H1 (cell line): Measurements from ENCODE around the gene CD276. TPM values are rescaled to one million over a fixed set of nuclear protein-coding genes. Genes with fewer than 3 reads are reported as not detected.

Experiments used
- CTCF ChIA-PET: fragments of 300-600 bp; sonication (Branson Sonifier 250); formaldehyde crosslinking; loops from one replicate; lab custom pipeline; 2021; ENCODE audit not compliant: partially characterized antibody; lab: Charles Lee
- POLR2A ChIA-PET: fragments of 300-600 bp; sonication (Branson Sonifier 250); formaldehyde crosslinking; loops from one replicate; lab custom pipeline; 2021; ENCODE audit warnings: inconsistent platforms; ENCODE audit not compliant: partially characterized antibody; lab: Charles Lee
- DNase-seq, 2 experiments: peaks; one replicate each; pipeline versions ENCODE4 v3.0.0 to v3.0.0-alpha.2; 2010 to 2022; ENCODE audit warnings: low spot score in 2 of 2, low read depth in 1 of 2, mixed read lengths in 1 of 2
- FAIRE-seq: peaks from 2 replicates; lab custom pipeline; 2011; peaks lifted over from hg19 to GRCh38; lab: Jason Lieb, UNC
- H2AFZ ChIP-seq: 2 replicates; pipeline ENCODE4 v1.8.1; 2012; ENCODE audit warnings: low read length, inconsistent platforms
- H2AK5ac ChIP-seq: 2 replicates; pipeline ENCODE4 v1.6.1; 2013; ENCODE audit warnings: low read depth, low read length
- H2BK120ac ChIP-seq: replicated peaks from 2 replicates; pipeline ENCODE3; 2013; ENCODE audit warnings: low read depth, low read length, inconsistent platforms
- H2BK12ac ChIP-seq: 2 replicates; pipeline ENCODE4 v1.6.1; 2013; ENCODE audit warnings: low read depth, low read length
- H2BK15ac ChIP-seq: 2 replicates; pipeline ENCODE4 v1.6.1; 2013; ENCODE audit warnings: low read length
- H2BK20ac ChIP-seq: 2 replicates; pipeline ENCODE4 v1.6.1; 2013; ENCODE audit warnings: low read length
- H2BK5ac ChIP-seq: 2 replicates; pipeline ENCODE4 v1.6.1; 2013; ENCODE audit warnings: low read depth, low read length
- H3K14ac ChIP-seq: 2 replicates; pipeline ENCODE4 v1.6.1; 2013; ENCODE audit warnings: inconsistent platforms; ENCODE audit not compliant: insufficient read length
- H3K18ac ChIP-seq: 2 replicates; pipeline ENCODE4 v1.6.1; 2013; ENCODE audit warnings: low read length; ENCODE audit errors: extremely low read depth
- H3K23ac ChIP-seq: 2 replicates; pipeline ENCODE4 v1.6.1; 2013; ENCODE audit warnings: inconsistent platforms; ENCODE audit not compliant: insufficient read length
- H3K23me2 ChIP-seq: 2 replicates; pipeline ENCODE4 v1.6.1; 2013; ENCODE audit warnings: low read depth, low read length
- H3K27ac ChIP-seq: 2 replicates; pipeline ENCODE4 v1.6.1; 2011; ENCODE audit warnings: low read depth, low read length, inconsistent platforms
- H3K27me3 ChIP-seq, 4 experiments: replicated peaks in 1 of 4; 1 replicate in 1 of 4; 2 replicates in 3 of 4; pipeline versions ENCODE4 v1.6.1 to v1.8.1; 2011 to 2013; ENCODE audit warnings: low read length in 3 of 4, mild to moderate bottlenecking in 3 of 4, inconsistent platforms in 2 of 4, mixed read lengths in 2 of 4, moderate library complexity in 1 of 4; ENCODE audit not compliant: control insufficient read depth in 3 of 4, insufficient read depth in 3 of 4; ENCODE audit errors: extremely low read depth in 1 of 4
- H3K36me3 ChIP-seq, 4 experiments: 2 replicates each; pipeline versions ENCODE4 v1.6.1 to v1.8.1; 2011 to 2013; ENCODE audit warnings: mild to moderate bottlenecking in 4 of 4, low read length in 3 of 4, moderate library complexity in 2 of 4, control low read depth in 1 of 4, inconsistent platforms in 1 of 4; ENCODE audit not compliant: insufficient read depth in 4 of 4, control insufficient read depth in 2 of 4
- H3K4ac ChIP-seq: replicated peaks from 2 replicates; pipeline ENCODE3; 2013; ENCODE audit warnings: low read length, low read depth, mixed read lengths, inconsistent platforms; ENCODE audit not compliant: insufficient read length
- H3K4me1 ChIP-seq, 4 experiments: replicated peaks in 1 of 4; 1 replicate in 1 of 4; 2 replicates in 3 of 4; pipeline versions ENCODE4 v1.6.1 to v1.8.1; 2011 to 2013; ENCODE audit warnings: low read length in 3 of 4, inconsistent platforms in 2 of 4, mixed read lengths in 1 of 4; ENCODE audit not compliant: insufficient read depth in 4 of 4, control insufficient read depth in 3 of 4
- H3K4me2 ChIP-seq, 2 experiments: 2 replicates each; pipeline versions ENCODE4 v1.6.1 to v1.8.1; 2011 to 2013; ENCODE audit warnings: low read depth in 2 of 2, low read length in 2 of 2, control low read depth in 1 of 2, inconsistent platforms in 1 of 2, mild to moderate bottlenecking in 1 of 2; ENCODE audit not compliant: insufficient read depth in 1 of 2
- H3K4me3 ChIP-seq, 4 experiments: fragments of 200-600, 300-600 bp in 1 of 4; sonication (generic), shearing (Covaris generic), sonication (Bioruptor Twin) in 1 of 4; 2 replicates each; pipeline versions ENCODE4 v1.5.1 to v1.8.1; 2011 to 2016; ENCODE audit warnings: low read length in 4 of 4, low read depth in 3 of 4, control low read depth in 2 of 4, inconsistent platforms in 2 of 4, mild to moderate bottlenecking in 2 of 4, mixed read lengths in 1 of 4, moderate library complexity in 1 of 4; ENCODE audit not compliant: insufficient read depth in 2 of 4; ENCODE audit errors: extremely low read depth in 1 of 4
- H3K56ac ChIP-seq: replicated peaks from 2 replicates; pipeline ENCODE3; 2013; ENCODE audit warnings: low read depth, mild to moderate bottlenecking, mixed read lengths, low read length, inconsistent platforms; ENCODE audit not compliant: insufficient read length
- H3K79me1 ChIP-seq: 2 replicates; pipeline ENCODE4 v1.6.1; 2013; ENCODE audit warnings: low read depth, low read length, control low read depth
- H3K79me2 ChIP-seq, 2 experiments: 2 replicates each; pipeline versions ENCODE4 v1.6.1 to v1.8.1; 2012 to 2013; ENCODE audit warnings: low read length in 2 of 2, mild to moderate bottlenecking in 2 of 2, inconsistent platforms in 1 of 2; ENCODE audit not compliant: insufficient read depth in 2 of 2, control insufficient read depth in 1 of 2
- H3K9ac ChIP-seq, 4 experiments: replicated peaks in 1 of 4; 1 replicate in 1 of 4; 2 replicates in 3 of 4; pipeline versions ENCODE4 v1.6.1 to v1.8.1; 2011 to 2013; ENCODE audit warnings: low read depth in 3 of 4, low read length in 3 of 4, control low read depth in 2 of 4, mild to moderate bottlenecking in 2 of 4, moderate library complexity in 2 of 4, inconsistent platforms in 1 of 4; ENCODE audit errors: extremely low read depth in 1 of 4
- H3K9me3 ChIP-seq, 2 experiments: 2 replicates each; pipeline versions ENCODE4 v1.6.1 to v1.8.1; 2012 to 2013; ENCODE audit warnings: mild to moderate bottlenecking in 2 of 2, moderate library complexity in 2 of 2, control low read depth in 1 of 2, inconsistent platforms in 1 of 2, low read depth in 1 of 2, low read length in 1 of 2, mixed read lengths in 1 of 2; ENCODE audit not compliant: insufficient read depth in 2 of 2
- H4K20me1 ChIP-seq, 2 experiments: replicated peaks in 1 of 2; 2 replicates each; pipeline versions ENCODE3 to v1.8.1; 2011 to 2013; ENCODE audit warnings: inconsistent platforms in 2 of 2, low read length in 2 of 2, mild to moderate bottlenecking in 1 of 2; ENCODE audit not compliant: insufficient read depth in 2 of 2, control insufficient read depth in 1 of 2
- H4K5ac ChIP-seq: 2 replicates; pipeline ENCODE4 v1.6.1; 2013; ENCODE audit warnings: low read length, low read depth, mixed read lengths, inconsistent platforms; ENCODE audit not compliant: insufficient read length
- H4K8ac ChIP-seq: 2 replicates; pipeline ENCODE4 v1.8.0; 2013; ENCODE audit warnings: mild to moderate bottlenecking, moderate library complexity, low read length, inconsistent platforms; ENCODE audit not compliant: insufficient read depth; ENCODE audit errors: extremely low read depth
- H4K91ac ChIP-seq: replicated peaks from 2 replicates; pipeline ENCODE3; 2013; ENCODE audit warnings: low read length, mixed read lengths, inconsistent platforms; ENCODE audit not compliant: insufficient read length
- CTCF ChIP-seq, 3 experiments: IDR thresholded peaks; 1 replicate in 2 of 3; 2 replicates in 1 of 3; pipeline versions ENCODE4 v1.5.1 to v1.6.1; 2011; ENCODE audit warnings: low read length in 3 of 3, mild to moderate bottlenecking in 3 of 3, inconsistent platforms in 2 of 3, low read depth in 1 of 3, moderate library complexity in 1 of 3; ENCODE audit not compliant: insufficient read depth in 1 of 3; ENCODE audit errors: control extremely low read depth in 1 of 3
- EZH2 ChIP-seq: fragments of 200-600 bp; sonication (generic); IDR thresholded peaks from 2 replicates; pipeline ENCODE4 v1.7.1; 2012; ENCODE audit warnings: low read depth, mild to moderate bottlenecking, moderate library complexity, low read length, inconsistent platforms; ENCODE audit not compliant: severe bottlenecking
- KDM5A ChIP-seq: fragments of 200-600 bp; IDR thresholded peaks from 2 replicates; pipeline ENCODE4 v1.7.1; 2012; ENCODE audit warnings: mild to moderate bottlenecking, low read length, inconsistent platforms, mixed read lengths
- RAD21 ChIP-seq, 2 experiments: IDR thresholded peaks in 1 of 2; conservative IDR thresholded peaks in 1 of 2; 2 replicates each; pipeline ENCODE4 v1.6.1; 2011; ENCODE audit warnings: low read depth in 2 of 2, low read length in 2 of 2, improper control_type of control experiment in 1 of 2, inconsistent platforms in 1 of 2, mild to moderate bottlenecking in 1 of 2, moderate library complexity in 1 of 2
- SIN3A ChIP-seq, 2 experiments: IDR thresholded peaks in 1 of 2; conservative IDR thresholded peaks in 1 of 2; 2 replicates each; pipeline ENCODE4 v1.6.1; 2011 to 2012; ENCODE audit warnings: low read length in 2 of 2, improper control_type of control experiment in 1 of 2, low read depth in 1 of 2, mild to moderate bottlenecking in 1 of 2
- WGBS, 2 experiments: shearing (Covaris generic) in 1 of 2; methylation state at CpG; one replicate each; pipeline versions ENCODE4 v1.1.6 to v1.1.7; 2013 to 2015; ENCODE audit warnings: low lambda C conversion rate in 2 of 2, mixed read lengths in 2 of 2, inconsistent platforms in 1 of 2, low coverage in 1 of 2, missing lambda C conversion rate in 1 of 2; ENCODE audit not compliant: insufficient replicate concordance in 2 of 2, insufficient coverage in 1 of 2, insufficient read length in 1 of 2; ENCODE audit errors: extremely low coverage in 1 of 2, missing lambda C conversion rate in 1 of 2; 5-methylcytosine and 5-hydroxymethylcytosine counted together
- polyA plus RNA-seq, 7 experiments: library from polyadenylated mRNA; depleted of rRNA in 3 of 7; stranded (reverse) in 5 of 7; unstranded in 2 of 7; fragments of >200 nt in 5 of 7; fragments of 200-250 nt in 2 of 7; gene quantifications; 1 replicate in 5 of 7; 2 replicates in 1 of 7; 4 replicates in 1 of 7; pipeline versions ENCODE4 v1.2.1 to v1.2.3, GENCODE V29; 2011 to 2013; ENCODE audit warnings: missing spikeins in 2 of 7, mixed read lengths in 2 of 7
- total RNA-seq: library from RNA; stranded (reverse); fragmentation: NEBNext Ultra II Directional; extraction: Animal tissue kit (Norgen Biotek cat#: 25700); gene quantifications from 2 replicates; pipeline ENCODE4 v1.2.1, GENCODE V29; 2021

The CD276 gene
- total and polyA plus RNA-seq, 2 of the 8 experiments (the other 6 are each of a cell fraction or from before 2014, with no cell fraction given), result 156 to 158 TPM

GRCh38 chr15:73700041-73700842 is 16.1 kb downstream of the CD276 start:
- Histone ChIP-seq H2BK12ac (no peak overlapping the region), H3K4me3 (no peak overlapping the region), H3K4me2 (0 out of 4 replicates have a peak overlapping the region, but pooled peaks of 1 of the 2 experiments have one; percentile 18), H4K20me1 (peaks cover 26 to 28% of the 10 kb centered on the region in 2 experiments), H4K5ac (no peak overlapping the region), H2BK5ac (0 out of 2 replicates have a peak overlapping the region, but pooled peaks have one; percentile 5), H3K79me1 (peaks cover 12% of the 10 kb centered on the region; the same call in 1 of the 2 replicates), H3K9ac (no peak overlapping the region), H3K14ac (no peak overlapping the region), H3K23me2 (no peaks in the 10 kb centered on the region), H3K56ac (no peak overlapping the region), H3K4me1 (peaks cover 0 to 13% (median 9%) of the 10 kb centered on the region in 4 experiments; a peak in 6 of 7 replicates), H3K36me3 (peaks cover 0 to 5% (median 3%) of the 10 kb centered on the region in 4 experiments; a peak in 6 of 8 replicates), H4K8ac (no peak overlapping the region; the same call in 1 of the 2 replicates), H2BK20ac (no peak overlapping the region), H2BK120ac (no peak overlapping the region), H3K27me3 (no peaks in the 10 kb centered on the region), H2BK15ac (no peak overlapping the region), H3K4ac (no peak overlapping the region), H3K27ac (no peak overlapping the region), H2AK5ac (no peak overlapping the region), H3K23ac (no peak overlapping the region), H4K91ac (no peak overlapping the region), H3K18ac (no peak overlapping the region), H2AFZ (no peak overlapping the region), H3K79me2 (peaks cover 0 to 46% of the 10 kb centered on the region in 2 experiments; a peak in 2 of 4 replicates), H3K9me3 (no peaks in the 10 kb centered on the region)
- 38% methylated on average over 13 of the region's 13 CpGs; no CpG with 5 or more reads in 1 of the 2 experiments for WGBS, 2 experiments
- peak; percentile 55 for FAIRE-seq
- ChIA-PET POLR2A (interaction anchor here (0.6 to 8.6 kb wide), 5 partner anchors 15 to 374 kb away, joined by 3 to 93 read pairs (median 4); partner anchors contain the start of gene CD276), CTCF (interaction anchor here (0.6 to 18.5 kb wide), 56 partner anchors 9 to 873 kb away, joined by 3 to 496 read pairs (median 4); partner anchors contain the start of genes CD276, LOXL1, NPTN and TBC1D21)
- peak in 1 of 2 experiments; percentile 74 for DNase-seq
- TF ChIP-seq RAD21 (IDR thresholded peaks at IDR 0.05 in 1 of 2, conservative IDR thresholded peaks at IDR 0.05 in 1 of 2; ENCODE audit: low read depth in 2 of 2, low read length in 2 of 2), result peak; percentile 93 to 95
- TF ChIP-seq SIN3A (conservative IDR thresholded peaks at IDR 0.05 in 1 of 2, IDR thresholded peaks at IDR 0.05 in 1 of 2; ENCODE audit: low read depth in 1 of 2, low read length in 2 of 2), result 0 out of 4 replicates have a peak, but pooled peaks of 1 of the 2 experiments have one; percentile 34
- no peak for TF ChIP-seq EZH2
- TF ChIP-seq CTCF (IDR thresholded peaks at IDR 0.05; ENCODE audit: control extremely low read depth in 1 of 3, insufficient read depth in 1 of 3, low read depth in 1 of 3, low read length in 3 of 3), result peak; percentile 80 to 90 (median 84)
- TF ChIP-seq KDM5A, result no peak
